Activated CD8-positive, alpha-beta memory T cell treated with anti-CD3 and anti-CD28 coated beads for 48 hours (primary cell): Measurements from ENCODE around the gene MSANTD4.
"Not testable (repeated sequence)": the region's sequence is repeated elsewhere in the genome, so short reads cannot be mapped to it uniquely, and the experiment has no call there.

ENCODE experiments used
- DNase-seq, 3 experiments: peaks; one replicate each; pipeline ENCODE4 v3.0.0-alpha.2; 2020; ENCODE audit warnings: low read depth in 2 of 3, low spot score in 2 of 3

The MSANTD4 gene

GRCh38 chr11:106021967-106022794 lies at the start of gene MSANTD4:
Gene MSANTD4 (minus strand): TSS chr11:106022240. CDS start chr11:106010917, 11,323 bp downstream.
- DNase-seq: peak; percentile 82 to 87 (median 86)

- no peak for DNase-seq
Observed at GRCh38 chr11:106070606-106071005, 48.6 kb upstream of the MSANTD4 start.

- DNase-seq: no peak
Observed at GRCh38 chr11:106063009-106063408, 41.0 kb upstream of the MSANTD4 start.

- no peak for DNase-seq
Observed at GRCh38 chr11:106061954-106062949, 40.2 kb upstream of the MSANTD4 start.

- DNase-seq: no peak
Observed at GRCh38 chr11:106061249-106061784, 39.3 kb upstream of the MSANTD4 start.

GRCh38 chr11:106059617-106060016 lies 37.6 kb upstream of the MSANTD4 start:
- no peak for DNase-seq

GRCh38 chr11:106058377-106058776 lies 36.3 kb upstream of the MSANTD4 start:
- DNase-seq: not testable (repeated sequence)

GRCh38 chr11:106051103-106051502 lies 29.1 kb upstream of the MSANTD4 start:
- DNase-seq: no peak

GRCh38 chr11:106049727-106050476 lies 27.9 kb upstream of the MSANTD4 start:
- no peak for DNase-seq

GRCh38 chr11:106047631-106048030 lies 25.6 kb upstream of the MSANTD4 start:
- DNase-seq: no peak

GRCh38 chr11:106043540-106043939 lies 21.5 kb upstream of the MSANTD4 start:
- no peak for DNase-seq

- no peak for DNase-seq
Observed at GRCh38 chr11:106032861-106033260, 10.8 kb upstream of the MSANTD4 start.

- DNase-seq: no peak
Observed at GRCh38 chr11:106031936-106032335, 9.9 kb upstream of the MSANTD4 start.

- DNase-seq: no peak
Observed at GRCh38 chr11:106031202-106031810, 9.3 kb upstream of the MSANTD4 start.

- DNase-seq: no peak
Observed at GRCh38 chr11:106030609-106031008, 8.6 kb upstream of the MSANTD4 start.

GRCh38 chr11:106022795-106023275 lies 795 bp upstream of the MSANTD4 start:
- no peak for DNase-seq

- no peak for DNase-seq
Observed at GRCh38 chr11:106021181-106021966, 666 bp downstream of the MSANTD4 start.

GRCh38 chr11:106017093-106017492 lies 4.9 kb downstream of the MSANTD4 start:
- no peak for DNase-seq

- no peak for DNase-seq
Observed at GRCh38 chr11:106015066-106015465, 7.0 kb downstream of the MSANTD4 start.
